Keratinocyte (primary cell): ENCODE measurements around the gene PTPN4. TPM values are rescaled to one million over a fixed set of nuclear protein-coding genes. Genes with fewer than 3 reads are reported as not detected.

Source experiments
- DNase-seq: peaks from one replicate; pipeline ENCODE4 v3.0.0-alpha.2; 2011; ENCODE audit warnings: low read depth, missing footprints, low spot score
- FAIRE-seq: peaks from 2 replicates; lab custom pipeline; 2011; peaks lifted over from hg19 to GRCh38; lab: Jason Lieb, UNC
- H2AFZ ChIP-seq: 2 replicates; pipeline ENCODE4 v1.6.0; 2012; ENCODE audit warnings: low read length, control low read depth, inconsistent platforms; ENCODE audit not compliant: control insufficient read depth
- H3K27ac ChIP-seq: 2 replicates; pipeline ENCODE4 v1.5.1; 2011; ENCODE audit warnings: low read length; ENCODE audit not compliant: control insufficient read depth, insufficient read depth
- H3K27me3 ChIP-seq: 3 replicates; pipeline ENCODE4 v1.6.0; 2011; ENCODE audit warnings: low read length; ENCODE audit not compliant: control insufficient read depth, insufficient read depth; ENCODE audit errors: extremely low read depth
- H3K36me3 ChIP-seq, 2 experiments: 2 replicates in 1 of 2; 3 replicates in 1 of 2; pipeline ENCODE4 v1.5.1; 2011; ENCODE audit warnings: low read length in 2 of 2, mild to moderate bottlenecking in 1 of 2; ENCODE audit not compliant: control insufficient read depth in 2 of 2, insufficient read depth in 2 of 2; ENCODE audit errors: extremely low read depth in 1 of 2
- H3K4me1 ChIP-seq: 3 replicates; pipeline ENCODE4 v1.5.1; 2011; ENCODE audit warnings: low read length; ENCODE audit not compliant: control insufficient read depth, insufficient read depth; ENCODE audit errors: extremely low read depth
- H3K4me2 ChIP-seq: 3 replicates; pipeline ENCODE4 v1.6.0; 2011; ENCODE audit warnings: low read depth, low read length; ENCODE audit not compliant: control insufficient read depth, insufficient read depth; ENCODE audit errors: extremely low read depth
- H3K4me3 ChIP-seq, 3 experiments: fragments of 200-600 bp in 1 of 3; sonication (generic) in 1 of 3; 2 replicates in 2 of 3; 3 replicates in 1 of 3; pipeline ENCODE4 v1.5.1; 2011 to 2016; ENCODE audit warnings: low read length in 3 of 3, mild to moderate bottlenecking in 3 of 3, control low read depth in 2 of 3, inconsistent platforms in 1 of 3, low read depth in 1 of 3, mixed read lengths in 1 of 3, mixed run types in 1 of 3, moderate library complexity in 1 of 3; ENCODE audit not compliant: control insufficient read depth in 2 of 3, insufficient read depth in 2 of 3; ENCODE audit errors: extremely low read depth in 1 of 3
- H3K79me2 ChIP-seq: 2 replicates; pipeline ENCODE4 v1.6.0; 2012; ENCODE audit warnings: low read length; ENCODE audit not compliant: control insufficient read depth, insufficient read depth
- H3K9ac ChIP-seq: 3 replicates; pipeline ENCODE4 v1.6.0; 2011; ENCODE audit warnings: low read length; ENCODE audit not compliant: control insufficient read depth, insufficient read depth; ENCODE audit errors: extremely low read depth
- H3K9me1 ChIP-seq: 3 replicates; pipeline ENCODE4 v1.6.0; 2011; ENCODE audit warnings: low read length; ENCODE audit not compliant: control insufficient read depth, insufficient read depth; ENCODE audit errors: extremely low read depth
- H3K9me3 ChIP-seq: 2 replicates; pipeline ENCODE4 v1.5.1; 2012; ENCODE audit warnings: low read depth, low read length; ENCODE audit not compliant: control insufficient read depth
- H4K20me1 ChIP-seq: 3 replicates; pipeline ENCODE4 v1.6.0; 2011; ENCODE audit warnings: low read length; ENCODE audit not compliant: control insufficient read depth, insufficient read depth; ENCODE audit errors: extremely low read depth
- EZH2 ChIP-seq: IDR thresholded peaks from one replicate; pipeline ENCODE4 v1.6.1; 2012; ENCODE audit warnings: inconsistent platforms, mild to moderate bottlenecking, low read length, moderate library complexity
- dilution Hi-C: fragments of 300-500 bp; cut with MboI; formaldehyde crosslinking; loops from one replicate; pipeline ENCODE4 v1.7.0; 2020; ENCODE audit warnings: low sequenced_read_pairs; ENCODE audit not compliant: extremely low pct_ligation_motif_present
- polyA plus RNA-seq, 5 experiments: library from polyadenylated mRNA; depleted of rRNA in 3 of 5; stranded (reverse) in 3 of 5; stranded (forward) in 1 of 5; unstranded in 1 of 5; fragments of >200 nt; gene quantifications; 1 replicate in 1 of 5; 2 replicates in 3 of 5; 3 replicates in 1 of 5; pipeline versions ENCODE4 v1.2.1 to v1.2.3, GENCODE V29; 2011 to 2012; ENCODE audit warnings: missing spikeins in 2 of 5, low read depth in 1 of 5, low replicate concordance in 1 of 5
- TF ChIP-seq, protein P1 (sequence below), 3 experiments: IDR thresholded peaks in 1 of 3; conservative IDR thresholded peaks in 1 of 3; optimal IDR thresholded peaks in 1 of 3; 2 replicates in 2 of 3; 3 replicates in 1 of 3; pipeline versions ENCODE3 to v1.5.1; 2011; ENCODE audit warnings: low read length in 3 of 3, mild to moderate bottlenecking in 3 of 3, moderate library complexity in 2 of 3, control low read depth in 1 of 3, inconsistent platforms in 1 of 3; ENCODE audit not compliant: insufficient read depth in 2 of 3; ENCODE audit errors: extremely low read depth in 1 of 3

The PTPN4 gene
- polyA plus RNA-seq, 1 donor (not counting 4 experiments of a cell fraction or from before 2014, with no cell fraction given), result 20.6 TPM

DNA sequence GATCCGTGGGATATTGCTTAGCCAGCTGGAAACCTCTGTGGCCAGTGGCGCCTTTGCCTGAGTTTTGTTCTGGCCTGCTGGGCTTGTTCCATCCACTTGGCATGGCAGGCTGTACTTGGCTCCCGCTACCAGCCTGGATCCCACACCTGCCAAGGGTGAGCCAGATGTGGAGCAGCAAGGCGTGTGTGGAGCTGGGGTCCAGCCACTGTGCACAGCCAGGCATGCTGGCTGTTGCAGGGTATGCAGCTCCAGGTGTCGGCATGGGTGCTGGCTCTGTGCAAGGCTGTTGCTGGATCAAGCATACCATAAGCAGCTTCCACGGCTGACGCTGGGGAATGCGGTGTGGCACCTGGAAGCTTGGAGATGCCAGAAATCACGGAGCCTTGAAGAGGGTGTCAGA lies 34.5 kb downstream of the PTPN4 start:
- Histone ChIP-seq H3K79me2 (peaks cover 30% of the 10 kb centered on the region), H3K9me1 (no peaks in the 10 kb centered on the region), H3K36me3 (peaks cover 0 to 3% of the 10 kb centered on the region in 2 experiments), H3K4me1 (no peaks in the 10 kb centered on the region), H4K20me1 (no peaks in the 10 kb centered on the region), H3K27ac (no peak overlapping the region), H3K27me3 (no peaks in the 10 kb centered on the region), H3K9ac (no peak overlapping the region), H3K4me3 (no peak overlapping the region), H3K9me3 (no peaks in the 10 kb centered on the region), H3K4me2 (no peak overlapping the region), H2AFZ (no peak overlapping the region)
- DNase-seq (no peak), FAIRE-seq (no peak)
- dilution Hi-C loops, result no loop called here
- TF ChIP-seq, protein P1, sequence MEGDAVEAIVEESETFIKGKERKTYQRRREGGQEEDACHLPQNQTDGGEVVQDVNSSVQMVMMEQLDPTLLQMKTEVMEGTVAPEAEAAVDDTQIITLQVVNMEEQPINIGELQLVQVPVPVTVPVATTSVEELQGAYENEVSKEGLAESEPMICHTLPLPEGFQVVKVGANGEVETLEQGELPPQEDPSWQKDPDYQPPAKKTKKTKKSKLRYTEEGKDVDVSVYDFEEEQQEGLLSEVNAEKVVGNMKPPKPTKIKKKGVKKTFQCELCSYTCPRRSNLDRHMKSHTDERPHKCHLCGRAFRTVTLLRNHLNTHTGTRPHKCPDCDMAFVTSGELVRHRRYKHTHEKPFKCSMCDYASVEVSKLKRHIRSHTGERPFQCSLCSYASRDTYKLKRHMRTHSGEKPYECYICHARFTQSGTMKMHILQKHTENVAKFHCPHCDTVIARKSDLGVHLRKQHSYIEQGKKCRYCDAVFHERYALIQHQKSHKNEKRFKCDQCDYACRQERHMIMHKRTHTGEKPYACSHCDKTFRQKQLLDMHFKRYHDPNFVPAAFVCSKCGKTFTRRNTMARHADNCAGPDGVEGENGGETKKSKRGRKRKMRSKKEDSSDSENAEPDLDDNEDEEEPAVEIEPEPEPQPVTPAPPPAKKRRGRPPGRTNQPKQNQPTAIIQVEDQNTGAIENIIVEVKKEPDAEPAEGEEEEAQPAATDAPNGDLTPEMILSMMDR (optimal IDR thresholded peaks at IDR 0.05 in 1 of 3, IDR thresholded peaks at IDR 0.05 in 1 of 3, conservative IDR thresholded peaks at IDR 0.05 in 1 of 3; ENCODE audit: extremely low read depth in 1 of 3, insufficient read depth in 2 of 3, low read length in 3 of 3), result no peak
- TF ChIP-seq EZH2, result no peak

DNA sequence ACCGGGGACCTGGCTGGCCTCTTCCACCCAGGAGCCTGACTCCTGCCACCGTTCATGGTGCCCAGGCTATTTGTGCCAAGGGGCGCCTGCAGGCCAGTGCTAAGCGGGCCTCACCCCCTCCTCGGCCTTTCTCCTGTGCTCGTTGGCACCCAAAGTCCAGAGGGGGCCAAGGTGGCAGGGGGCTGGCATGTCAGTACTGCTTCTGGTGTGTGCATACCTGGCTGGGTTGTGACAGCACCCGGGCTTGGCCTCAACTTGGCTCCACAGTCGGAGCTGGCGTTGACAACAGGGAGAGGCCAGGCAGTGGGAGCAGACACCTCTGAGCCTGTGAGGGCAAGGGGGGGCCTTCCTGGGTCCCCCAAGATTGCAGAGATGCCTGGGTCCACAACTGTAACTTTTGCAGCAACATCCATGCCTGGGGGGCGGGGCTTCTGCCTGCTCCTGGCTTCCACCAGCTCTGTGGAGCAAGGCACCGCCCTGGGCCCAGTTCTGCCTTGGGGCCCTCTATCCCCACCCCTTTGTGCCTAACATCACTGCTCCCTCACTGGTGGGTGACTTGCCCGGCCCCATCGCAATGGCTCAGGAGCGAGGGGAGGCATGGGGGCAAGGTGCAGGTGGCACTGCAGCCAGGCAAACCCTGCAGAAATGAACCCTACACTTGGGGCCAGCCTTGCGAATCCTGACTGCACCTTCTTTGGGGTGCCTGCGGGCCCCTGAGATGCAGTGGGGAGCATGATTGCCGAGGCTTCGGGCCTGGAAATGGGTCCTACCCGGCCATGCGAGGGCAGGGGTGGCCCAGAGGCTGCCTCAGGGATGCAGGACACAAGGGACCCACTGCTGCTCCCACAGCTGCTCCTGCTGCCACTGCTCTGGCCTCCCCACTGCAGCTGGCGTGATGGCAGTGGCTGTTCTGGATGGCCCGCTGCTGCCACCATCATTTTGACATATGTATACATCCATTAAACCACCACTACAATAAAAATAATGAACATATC lies 35.9 kb downstream of the PTPN4 start:
- H3K36me3 ChIP-seq, result peaks cover 0 to 3% of the 10 kb centered on the region in 2 experiments
- no peak overlapping the region for H3K4me3 ChIP-seq
- no peak for DNase-seq
- H3K4me1 ChIP-seq, result no peaks in the 10 kb centered on the region
- H2AFZ ChIP-seq, result no peak overlapping the region
- H3K9ac ChIP-seq, result no peak overlapping the region
- H4K20me1 ChIP-seq, result no peaks in the 10 kb centered on the region
- dilution Hi-C loops, result no loop called here
- no peaks in the 10 kb centered on the region for H3K9me3 ChIP-seq
- no peak for FAIRE-seq
- peaks cover 34% of the 10 kb centered on the region for H3K79me2 ChIP-seq
- H3K4me2 ChIP-seq, result no peak overlapping the region
- H3K9me1 ChIP-seq, result no peaks in the 10 kb centered on the region
- H3K27me3 ChIP-seq, result no peaks in the 10 kb centered on the region
- no peak for TF ChIP-seq EZH2
- TF ChIP-seq, protein P1 (optimal IDR thresholded peaks at IDR 0.05 in 1 of 3, IDR thresholded peaks at IDR 0.05 in 1 of 3, conservative IDR thresholded peaks at IDR 0.05 in 1 of 3; ENCODE audit: extremely low read depth in 1 of 3, insufficient read depth in 2 of 3, low read length in 3 of 3), result no peak
- H3K27ac ChIP-seq, result no peak overlapping the region
